ENCODE measurements around the gene AHDC1. TPM values are rescaled to one million over a fixed set of nuclear protein-coding genes. Genes with fewer than 3 reads are reported as not detected.

Gene AHDC1
- polyA plus RNA-seq, 3 donors, result 49.7 to 58.9 (median 49.8) TPM

GRCh38 chr1:27491748-27492700 is 111.9 kb downstream of the AHDC1 start:
- no peak for DNase-seq

GRCh38 chr1:27489973-27490741 is 113.8 kb downstream of the AHDC1 start, which contains the start of gene WASF2:
Gene WASF2 (minus strand): TSS chr1:27490167. CDS start chr1:27428890, 61,277 bp downstream.
- DNase-seq, result peak; percentile 99

GRCh38 chr1:27489501-27489972 is 114.4 kb downstream of the AHDC1 start:
- DNase-seq, result peak; percentile 35

- DNase-seq, result peak; percentile 31
These were observed 115.7 kb downstream of the AHDC1 start for GRCh38 chr1:27487966-27488884.

DNA sequence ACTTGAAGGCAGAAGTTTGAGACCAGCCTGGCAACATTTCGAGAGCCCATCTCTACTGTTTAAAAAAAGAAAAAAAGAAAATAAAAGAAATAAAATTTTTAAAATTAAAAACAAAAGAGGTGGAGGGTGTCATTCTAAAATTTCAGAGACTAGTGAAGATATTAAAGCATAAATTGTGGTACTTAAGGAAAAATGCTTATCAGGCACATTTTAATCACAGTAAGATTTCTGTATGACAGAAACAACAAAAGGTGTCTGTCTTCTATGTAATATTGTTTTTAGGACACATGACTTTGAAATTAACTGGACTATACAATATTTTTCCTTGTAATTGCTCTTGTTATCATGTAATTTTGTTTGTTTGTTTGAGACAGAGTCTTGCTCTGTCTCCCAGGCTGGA is 118.6 kb downstream of the AHDC1 start:
- DNase-seq, result no peak

Other genes starting within 250 kb of the AHDC1 start
- gene MAP3K6, start 237.2 kb downstream of the AHDC1 start, polyA plus RNA-seq (ENCODE audit: insufficient read length in 3 of 3), result 10 to 100 TPM in 1 of 3 donors, 1 to 10 TPM in 2; 9.4 to 11.4 (median 9.7) TPM
- gene FCN3, start 229.3 kb downstream of the AHDC1 start, polyA plus RNA-seq (ENCODE audit: insufficient read length in 3 of 3), result 1 to 10 TPM; 1.7 to 3.9 (median 2.1) TPM
- gene CD164L2, start 220.8 kb downstream of the AHDC1 start, polyA plus RNA-seq (ENCODE audit: insufficient read length in 3 of 3), result under 1 TPM; 0.21 to 0.47 (median 0.33) TPM
- gene GPR3, start 211.5 kb downstream of the AHDC1 start, polyA plus RNA-seq (ENCODE audit: insufficient read length in 3 of 3), result 1 to 10 TPM in 2 of 3 donors, under 1 TPM in 1; 0.84 to 1.1 (median 1.0) TPM
- 100 to 1,000 TPM; 123 to 124 (median 123) TPM for gene WASF2, start 114.0 kb downstream of the AHDC1 start, polyA plus RNA-seq (ENCODE audit: insufficient read length in 3 of 3)
- gene FGR, start 31.0 kb upstream of the AHDC1 start, polyA plus RNA-seq (ENCODE audit: insufficient read length in 3 of 3), result 1 to 10 TPM; 1.5 to 1.9 (median 1.9) TPM
- 10 to 100 TPM; 19.2 to 24.0 (median 22.0) TPM for gene IFI6, start 68.0 kb upstream of the AHDC1 start, polyA plus RNA-seq (ENCODE audit: insufficient read length in 3 of 3)
- gene FAM76A, start 121.8 kb upstream of the AHDC1 start, polyA plus RNA-seq (ENCODE audit: insufficient read length in 3 of 3), result 10 to 100 TPM; 10.8 to 18.4 (median 15.7) TPM
- gene STX12, start 169.1 kb upstream of the AHDC1 start, polyA plus RNA-seq (ENCODE audit: insufficient read length in 3 of 3), result 10 to 100 TPM; 37.2 to 52.7 (median 43.4) TPM
- 10 to 100 TPM; 46.3 to 61.5 (median 55.1) TPM for gene PPP1R8, start 226.6 kb upstream of the AHDC1 start, polyA plus RNA-seq (ENCODE audit: insufficient read length in 3 of 3)

Data from renal pelvis (tissue), 4 donors.